Measurements from ENCODE around the gene TMEM150C. TPM values are rescaled to one million over a fixed set of nuclear protein-coding genes. Genes with fewer than 3 reads are reported as not detected.

The TMEM150C gene
- total RNA-seq, 1 experiment from 2014 or later = 2.7 TPM

GRCh38 chr4:82457266-82457665 is 104.5 kb downstream of the TMEM150C start:
- TF ChIP-seq CTCF (conservative IDR thresholded peaks at IDR 0.05) = no peak
- Mint-ChIP-seq H3K27ac (no peak overlapping the region; a peak in 2 of 7 replicates), H3K4me3 (no peak overlapping the region), H3K36me3 (ENCODE audit: insufficient read depth in 1 of 3, low read depth in 3 of 3) (peaks cover 34 to 81% (median 70%) of the 10 kb centered on the region in 3 experiments; a peak in 6 of 7 replicates), H3K4me1 (peaks cover 7 to 9% of the 10 kb centered on the region in 2 experiments), H3K27me3 (ENCODE audit: low read depth) (no peaks in the 10 kb centered on the region), H3K9me3 (no peaks in the 10 kb centered on the region)
- no peak overlapping the region for H3K4me2 ChIP-seq (ENCODE audit: insufficient read depth, insufficient read length, low read length)
- no peak overlapping the region for H2AFZ ChIP-seq (ENCODE audit: low read length)
- no peaks in the 10 kb centered on the region for H3K9me3 ChIP-seq (ENCODE audit: control insufficient read depth, low read depth, low read length)
- no peak overlapping the region for H2AK5ac ChIP-seq (ENCODE audit: insufficient read length, low read length)
- H3K79me2 ChIP-seq (ENCODE audit: insufficient read depth, low read length) = no peaks in the 10 kb centered on the region; the same call in 1 of the 2 replicates
- no peak overlapping the region for H2BK12ac ChIP-seq (ENCODE audit: insufficient read length, low read depth, low read length)
- no peak overlapping the region for H3T11ph ChIP-seq (ENCODE audit: low read length)
- H3K4me1 ChIP-seq (ENCODE audit: insufficient read depth, low read length) = no peaks in the 10 kb centered on the region
- H4K5ac ChIP-seq (ENCODE audit: insufficient read length, low read depth, low read length) = no peak overlapping the region
- no peak overlapping the region for H2BK20ac ChIP-seq (ENCODE audit: low read depth, low read length, poor library complexity, severe bottlenecking)
- H4K8ac ChIP-seq (replicated peaks; ENCODE audit: insufficient read length, low read depth, low read length) = no peak overlapping the region
- no peak overlapping the region for H3K14ac ChIP-seq (ENCODE audit: insufficient read depth, low read length)
- no peak overlapping the region for H2BK5ac ChIP-seq (ENCODE audit: insufficient read length, low read length)
- H3K27me3 ChIP-seq (ENCODE audit: insufficient read depth, low read length) = no peaks in the 10 kb centered on the region
- no peak for DNase-seq
- no peaks in the 10 kb centered on the region for H4K20me1 ChIP-seq (ENCODE audit: control insufficient read depth, insufficient read depth, insufficient read length)
- no CpG with 5 or more reads among the region's 7 CpGs for WGBS (ENCODE audit: extremely low coverage, insufficient read length, low lambda C conversion rate)
- H3K27ac ChIP-seq (ENCODE audit: insufficient read length, low read depth, low read length) = no peak overlapping the region
- no peaks in the 10 kb centered on the region for H3K79me1 ChIP-seq (ENCODE audit: insufficient read depth, low read depth, low read length, poor library complexity, severe bottlenecking)
- no peak overlapping the region for H3K56ac ChIP-seq (ENCODE audit: insufficient read length, low read depth, low read length)
- H3K9ac ChIP-seq (ENCODE audit: extremely low read depth, insufficient read length, low read length) = no peak overlapping the region
- H4K91ac ChIP-seq (ENCODE audit: insufficient read length, low read depth, low read length) = no peak overlapping the region
- no peak overlapping the region for H2BK120ac ChIP-seq (ENCODE audit: low read depth, low read length, poor library complexity, severe bottlenecking)
- H2BK15ac ChIP-seq (ENCODE audit: low read depth, low read length) = no peak overlapping the region
- no peak overlapping the region for H3K18ac ChIP-seq (ENCODE audit: insufficient read length, low read depth, low read length)
- H3K23ac ChIP-seq (ENCODE audit: insufficient read length, low read depth, low read length) = no peak overlapping the region
- H3K23me2 ChIP-seq (ENCODE audit: insufficient read length, low read depth, low read length, poor library complexity, severe bottlenecking) = no peaks in the 10 kb centered on the region
- no peak overlapping the region for H3K4ac ChIP-seq (ENCODE audit: low read depth, low read length)
